WTC11 (cell line): Measurements from ENCODE around the gene KCNMA1.

Source experiments
- ATF2 ChIP-seq: sonication (generic); formaldehyde crosslinking; IDR thresholded peaks from 2 replicates; pipeline ENCODE4 v1.8.1; 2022; ENCODE audit warnings: low read depth, missing genetic modification reagents, borderline replicate concordance
- CREM ChIP-seq: sonication (generic); formaldehyde crosslinking; IDR thresholded peaks from 2 replicates; pipeline ENCODE4 v1.8.1; 2022; ENCODE audit warnings: mild to moderate bottlenecking, missing genetic modification reagents, moderate library complexity
- CTCF ChIP-seq: fragments of 200-600 bp; IDR thresholded peaks from 2 replicates; pipeline ENCODE4 v1.8.0; 2022; ENCODE audit warnings: antibody characterized with exemption
- IRF1 ChIP-seq: sonication (generic); formaldehyde crosslinking; IDR thresholded peaks from 2 replicates; pipeline ENCODE4 v1.8.0; 2023; ENCODE audit warnings: missing genetic modification reagents
- IRF2 ChIP-seq: sonication (generic); formaldehyde crosslinking; IDR thresholded peaks from 2 replicates; pipeline ENCODE4 v1.8.0; 2022; ENCODE audit warnings: low read depth, missing genetic modification reagents, borderline replicate concordance
- MLX ChIP-seq: sonication (generic); formaldehyde crosslinking; IDR thresholded peaks from 2 replicates; pipeline ENCODE4 v1.8.1; 2023; ENCODE audit warnings: mild to moderate bottlenecking, missing genetic modification reagents, moderate library complexity
- NFE2L1 ChIP-seq: sonication (generic); formaldehyde crosslinking; IDR thresholded peaks from 2 replicates; pipeline ENCODE4 v1.8.1; 2023; ENCODE audit warnings: missing genetic modification reagents
- STAT6 ChIP-seq: sonication (generic); formaldehyde crosslinking; conservative IDR thresholded peaks from 2 replicates; pipeline ENCODE4 v1.8.1; 2023; ENCODE audit warnings: mild to moderate bottlenecking, low read depth, missing genetic modification reagents, moderate library complexity
- USF2 ChIP-seq: sonication (generic); formaldehyde crosslinking; IDR thresholded peaks from 2 replicates; pipeline ENCODE4 v1.8.1; 2023; ENCODE audit warnings: mild to moderate bottlenecking, missing genetic modification reagents, moderate library complexity

- TF ChIP-seq MLX (no peak), ATF2 (no peak), IRF1 (CRISPR knock-in tag) (no peak), CTCF (no peak), CREM (no peak), NFE2L1 (CRISPR knock-in tag) (no peak), USF2 (CRISPR knock-in tag) (no peak), IRF2 (CRISPR knock-in tag) (no peak), STAT6 (CRISPR knock-in tag) (no peak)
Observed at GRCh38 chr10:77417806-77418640, 219.6 kb downstream of the KCNMA1 start.
